Endothelial cell of umbilical vein (primary cell): ENCODE measurements around the gene EZR.

Experiments used
- EZH2 ChIP-seq: IDR thresholded peaks from 2 replicates; pipeline ENCODE4 v1.6.1; 2012; ENCODE audit warnings: borderline replicate concordance, low read depth, mild to moderate bottlenecking, moderate library complexity, low read length, inconsistent platforms; ENCODE audit not compliant: severe bottlenecking
- JUN ChIP-seq: IDR thresholded peaks from 2 replicates; pipeline ENCODE4 v1.6.1; 2011; ENCODE audit warnings: borderline replicate concordance, low read depth; ENCODE audit not compliant: insufficient read length, insufficient read depth
- MYC ChIP-seq: IDR thresholded peaks from one replicate; pipeline ENCODE4 v1.6.1; 2011; ENCODE audit warnings: mild to moderate bottlenecking, low read depth, low read length
- POLR2A ChIP-seq: IDR thresholded peaks from 2 replicates; pipeline ENCODE4 v1.6.1; 2012; ENCODE audit warnings: low read depth, mild to moderate bottlenecking, control low read depth, low read length
- POLR2AphosphoS5 ChIP-seq: IDR thresholded peaks from 2 replicates; pipeline ENCODE4 v1.6.1; 2012; ENCODE audit warnings: low read depth, mild to moderate bottlenecking, control low read depth, low read length, moderate library complexity; ENCODE audit not compliant: insufficient read depth
- TF ChIP-seq, protein P1 (sequence below), 2 donors: IDR thresholded peaks; 1 replicate in 1 of 2; 2 replicates in 1 of 2; pipeline ENCODE4 v1.5.1; 2011; ENCODE audit warnings: low read length in 2 of 2, mild to moderate bottlenecking in 2 of 2, moderate library complexity in 2 of 2, control low read depth in 1 of 2, inconsistent platforms in 1 of 2, low read depth in 1 of 2; ENCODE audit not compliant: insufficient read depth in 1 of 2; ENCODE audit errors: extremely low read depth in 1 of 2

DNA sequence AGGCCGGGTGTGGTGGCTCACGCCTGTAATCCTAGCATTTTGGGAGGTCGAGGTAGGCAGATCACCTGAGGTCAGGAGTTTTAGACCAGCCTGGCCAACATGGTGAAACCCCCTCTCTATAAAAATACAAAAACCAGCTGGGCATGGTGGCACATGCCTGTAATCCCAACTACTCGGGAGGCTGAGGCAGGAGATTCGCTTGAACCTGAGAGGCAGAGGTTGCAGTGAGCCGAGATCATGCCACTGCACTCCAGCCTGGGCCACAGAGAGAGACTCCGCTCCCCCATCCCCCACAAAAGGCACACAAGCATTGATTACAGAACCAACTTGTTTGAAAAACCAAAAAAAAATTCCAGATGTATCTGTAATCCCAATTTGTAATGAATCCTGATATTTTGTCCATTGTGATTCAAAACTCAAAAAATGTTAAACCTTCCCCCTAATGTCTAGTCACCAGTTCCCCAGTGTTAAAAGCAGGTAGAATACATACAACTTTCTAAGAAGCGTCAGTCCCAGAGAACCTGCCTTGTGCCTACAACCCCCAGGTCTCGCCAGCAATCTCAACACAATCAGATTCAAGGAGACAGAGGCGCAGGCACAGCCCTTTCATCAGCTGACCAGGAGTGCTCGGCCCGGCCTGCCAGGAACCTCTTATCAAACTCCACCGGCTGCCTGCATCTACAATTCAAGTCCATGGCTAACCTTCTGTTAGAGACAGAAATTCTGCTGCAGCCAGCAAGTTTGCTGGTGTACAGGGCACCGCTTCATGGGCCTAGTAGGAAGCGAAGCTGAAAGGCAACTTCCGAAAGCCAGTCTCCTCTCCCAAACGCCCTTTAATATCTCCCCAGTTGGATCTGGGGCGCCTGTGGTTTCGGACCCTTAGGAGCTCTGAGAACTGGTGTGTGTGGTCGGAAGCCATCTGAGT lies 2.1 kb downstream of the EZR start:
- TF ChIP-seq, protein P1, sequence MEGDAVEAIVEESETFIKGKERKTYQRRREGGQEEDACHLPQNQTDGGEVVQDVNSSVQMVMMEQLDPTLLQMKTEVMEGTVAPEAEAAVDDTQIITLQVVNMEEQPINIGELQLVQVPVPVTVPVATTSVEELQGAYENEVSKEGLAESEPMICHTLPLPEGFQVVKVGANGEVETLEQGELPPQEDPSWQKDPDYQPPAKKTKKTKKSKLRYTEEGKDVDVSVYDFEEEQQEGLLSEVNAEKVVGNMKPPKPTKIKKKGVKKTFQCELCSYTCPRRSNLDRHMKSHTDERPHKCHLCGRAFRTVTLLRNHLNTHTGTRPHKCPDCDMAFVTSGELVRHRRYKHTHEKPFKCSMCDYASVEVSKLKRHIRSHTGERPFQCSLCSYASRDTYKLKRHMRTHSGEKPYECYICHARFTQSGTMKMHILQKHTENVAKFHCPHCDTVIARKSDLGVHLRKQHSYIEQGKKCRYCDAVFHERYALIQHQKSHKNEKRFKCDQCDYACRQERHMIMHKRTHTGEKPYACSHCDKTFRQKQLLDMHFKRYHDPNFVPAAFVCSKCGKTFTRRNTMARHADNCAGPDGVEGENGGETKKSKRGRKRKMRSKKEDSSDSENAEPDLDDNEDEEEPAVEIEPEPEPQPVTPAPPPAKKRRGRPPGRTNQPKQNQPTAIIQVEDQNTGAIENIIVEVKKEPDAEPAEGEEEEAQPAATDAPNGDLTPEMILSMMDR (IDR thresholded peaks at IDR 0.05; ENCODE audit: extremely low read depth in 1 of 2, insufficient read depth in 1 of 2, low read depth in 1 of 2, low read length in 2 of 2) = no peak
- no peak for TF ChIP-seq JUN
- TF ChIP-seq MYC = no peak
- no peak for TF ChIP-seq EZH2
- no peak for TF ChIP-seq POLR2AphosphoS5
- TF ChIP-seq POLR2A = no peak
